GM23338 (cell line): ENCODE data around the gene FREY1. TPM values are rescaled to one million over a fixed set of nuclear protein-coding genes. Genes with fewer than 3 reads are reported as not detected.

Experiments used
- ATAC-seq: fragments of 200-7000 bp; cut with Tn5 transposase; 3 replicates; pipeline ENCODE4 v1.9.1; 2020
- DNase-seq: peaks from one replicate; pipeline ENCODE4 v3.0.0-alpha.2; 2015; ENCODE audit warnings: low spot score
- H2AFZ ChIP-seq: fragments of 200-600 bp; sonication (generic); 2 replicates; pipeline ENCODE4 v1.8.0; 2016; ENCODE audit warnings: antibody characterized with exemption, mild to moderate bottlenecking, moderate library complexity
- H3F3A ChIP-seq: fragments of 200-600 bp; sonication (generic); replicated peaks from 2 replicates; pipeline ENCODE4 v1.8.0; 2017; ENCODE audit warnings: antibody characterized with exemption, mixed run types, low read depth
- H3K27ac ChIP-seq: fragments of 200-600 bp; sonication (generic); 2 replicates; pipeline ENCODE4 v1.6.1; 2016; ENCODE audit warnings: low read depth
- H3K27me3 ChIP-seq: fragments of 200-600 bp; sonication (generic); 2 replicates; pipeline ENCODE4 v1.8.0; 2016; ENCODE audit warnings: mild to moderate bottlenecking, mixed run types, moderate library complexity; ENCODE audit not compliant: insufficient read depth
- H3K36me3 ChIP-seq: fragments of 200-600 bp; sonication (generic); 2 replicates; pipeline ENCODE4 v1.8.0; 2016; ENCODE audit warnings: mild to moderate bottlenecking; ENCODE audit not compliant: insufficient read depth
- H3K4me1 ChIP-seq: fragments of 200-600 bp; sonication (generic); 2 replicates; pipeline ENCODE4 v1.8.0; 2016; ENCODE audit warnings: mild to moderate bottlenecking, moderate library complexity; ENCODE audit not compliant: insufficient read depth
- H3K4me2 ChIP-seq: fragments of 200-600 bp; sonication (generic); 2 replicates; pipeline ENCODE4 v1.7.1; 2017; ENCODE audit warnings: mixed run types
- H3K4me3 ChIP-seq: fragments of 200-600 bp; sonication (generic); 2 replicates; pipeline ENCODE4 v1.6.1; 2016; ENCODE audit warnings: mixed run types
- H3K79me2 ChIP-seq: fragments of 200-600 bp; sonication (generic); replicated peaks from 2 replicates; pipeline ENCODE4 v1.8.0; 2017; ENCODE audit warnings: mild to moderate bottlenecking; ENCODE audit not compliant: insufficient read depth
- H3K9me2 ChIP-seq: fragments of 200-600 bp; sonication (generic); 2 replicates; pipeline ENCODE4 v1.8.0; 2017; ENCODE audit not compliant: insufficient read depth
- H4K20me1 ChIP-seq: fragments of 200-600 bp; sonication (generic); replicated peaks from 2 replicates; pipeline ENCODE4 v1.8.0; 2017; ENCODE audit warnings: mild to moderate bottlenecking; ENCODE audit not compliant: insufficient read depth
- H3K27ac Mint-ChIP-seq: 2 replicates; pipeline ENCODE4 v1.8.0; 2020; ENCODE audit warnings: inconsistent platforms, mild to moderate bottlenecking, moderate library complexity, mixed read lengths
- H3K27me3 Mint-ChIP-seq: 3 replicates; pipeline ENCODE4 v1.8.0; 2022; ENCODE audit warnings: low read depth, mild to moderate bottlenecking, moderate library complexity, mixed read lengths, inconsistent platforms; ENCODE audit not compliant: insufficient read depth, poor library complexity
- H3K36me3 Mint-ChIP-seq: 3 replicates; pipeline ENCODE4 v1.8.0; 2021; ENCODE audit warnings: low read depth, mild to moderate bottlenecking, inconsistent platforms, moderate library complexity, mixed read lengths
- H3K4me1 Mint-ChIP-seq: 3 replicates; pipeline ENCODE4 v1.8.0; 2020; ENCODE audit warnings: mild to moderate bottlenecking, inconsistent platforms, mixed read lengths
- H3K4me3 Mint-ChIP-seq: 3 replicates; pipeline ENCODE4 v1.8.0; 2021; ENCODE audit warnings: moderate library complexity, mild to moderate bottlenecking, inconsistent platforms, mixed read lengths
- H3K9me3 Mint-ChIP-seq: 3 replicates; pipeline ENCODE4 v1.8.0; 2020; ENCODE audit warnings: moderate library complexity, mild to moderate bottlenecking, inconsistent platforms, mixed read lengths
- CREB1 ChIP-seq: fragments of 250-450 bp; sonication (Bioruptor Pico); IDR thresholded peaks from 2 replicates; pipeline ENCODE4 v1.5.0; 2020; ENCODE audit warnings: low read depth, mild to moderate bottlenecking, moderate library complexity
- EZH2 ChIP-seq: fragments of 200-600 bp; sonication (generic); IDR thresholded peaks from one replicate; pipeline ENCODE4 v1.8.0; 2017; ENCODE audit warnings: antibody characterized with exemption, mild to moderate bottlenecking, low read depth; ENCODE audit not compliant: unreplicated experiment
- EZH2phosphoT487 ChIP-seq: fragments of 200-600 bp; sonication (generic); IDR thresholded peaks from one replicate; pipeline ENCODE4 v1.8.1; 2018; ENCODE audit warnings: antibody characterized with exemption; ENCODE audit not compliant: unreplicated experiment
- JUNB ChIP-seq: IDR thresholded peaks from one replicate; pipeline ENCODE4 v1.6.1; 2016; ENCODE audit warnings: antibody characterized with exemption; ENCODE audit not compliant: unreplicated experiment
- NANOG ChIP-seq: IDR thresholded peaks from 2 replicates; pipeline ENCODE4 v1.6.1; 2016; ENCODE audit warnings: antibody characterized with exemption, borderline replicate concordance
- POLR2AphosphoS5 ChIP-seq: IDR thresholded peaks from 2 replicates; pipeline ENCODE4 v1.6.1; 2016; ENCODE audit warnings: antibody characterized with exemption, low read depth
- STAT1 ChIP-seq: IDR thresholded peaks from one replicate; pipeline ENCODE4 v1.6.1; 2016; ENCODE audit warnings: antibody characterized with exemption; ENCODE audit not compliant: unreplicated experiment
- ZNF114 ChIP-seq: fragments of 250-450 bp; sonication (Bioruptor Pico); IDR thresholded peaks from 2 replicates; pipeline ENCODE4 v1.5.0; 2020; ENCODE audit warnings: mild to moderate bottlenecking, moderate library complexity
- ZNF331 ChIP-seq: fragments of 250-450 bp; sonication (Bioruptor Pico); IDR thresholded peaks from 2 replicates; pipeline ENCODE4 v1.5.0; 2020; ENCODE audit warnings: low read depth, mild to moderate bottlenecking, moderate library complexity
- polyA plus RNA-seq: library from polyadenylated mRNA; unstranded; fragments of >200 nt; fragmentation: Nextera tagmentation; extraction: Ambion mirVana; gene quantifications from 2 replicates; pipeline ENCODE4 v1.2.1, GENCODE V29; 2016
- total RNA-seq: library from RNA; depleted of rRNA; stranded (reverse); fragments of >200 nt; shearing (Covaris generic); gene quantifications from 2 replicates; pipeline ENCODE4 v1.2.3, GENCODE V29; 2014
- TF ChIP-seq, protein P1 (sequence below), 2 experiments: fragments of 200-600 bp in 1 of 2; sonication (generic) in 1 of 2; conservative IDR thresholded peaks; 2 replicates each; pipeline versions ENCODE4 v1.5.1 to v1.6.1; 2016 to 2017; ENCODE audit warnings: antibody characterized with exemption in 2 of 2, low read depth in 2 of 2, mild to moderate bottlenecking in 2 of 2, moderate library complexity in 1 of 2
- TF ChIP-seq, protein P2 (sequence below): IDR thresholded peaks from 2 replicates; pipeline ENCODE4 v1.6.1; 2016; ENCODE audit warnings: antibody characterized with exemption
- TF ChIP-seq, protein P3 (sequence below): fragments of 250-450 bp; sonication (Bioruptor Pico); IDR thresholded peaks from 2 replicates; pipeline ENCODE4 v1.5.0; 2020; ENCODE audit warnings: mild to moderate bottlenecking, moderate library complexity
- TF ChIP-seq, protein P4 (sequence below): IDR thresholded peaks from one replicate; pipeline ENCODE4 v1.6.1; 2018; ENCODE audit warnings: antibody characterized with exemption; ENCODE audit not compliant: unreplicated experiment

Gene FREY1
- total and polyA plus RNA-seq, 2 experiments from 2014 or later, result 1.1 TPM; not detected in 1

DNA sequence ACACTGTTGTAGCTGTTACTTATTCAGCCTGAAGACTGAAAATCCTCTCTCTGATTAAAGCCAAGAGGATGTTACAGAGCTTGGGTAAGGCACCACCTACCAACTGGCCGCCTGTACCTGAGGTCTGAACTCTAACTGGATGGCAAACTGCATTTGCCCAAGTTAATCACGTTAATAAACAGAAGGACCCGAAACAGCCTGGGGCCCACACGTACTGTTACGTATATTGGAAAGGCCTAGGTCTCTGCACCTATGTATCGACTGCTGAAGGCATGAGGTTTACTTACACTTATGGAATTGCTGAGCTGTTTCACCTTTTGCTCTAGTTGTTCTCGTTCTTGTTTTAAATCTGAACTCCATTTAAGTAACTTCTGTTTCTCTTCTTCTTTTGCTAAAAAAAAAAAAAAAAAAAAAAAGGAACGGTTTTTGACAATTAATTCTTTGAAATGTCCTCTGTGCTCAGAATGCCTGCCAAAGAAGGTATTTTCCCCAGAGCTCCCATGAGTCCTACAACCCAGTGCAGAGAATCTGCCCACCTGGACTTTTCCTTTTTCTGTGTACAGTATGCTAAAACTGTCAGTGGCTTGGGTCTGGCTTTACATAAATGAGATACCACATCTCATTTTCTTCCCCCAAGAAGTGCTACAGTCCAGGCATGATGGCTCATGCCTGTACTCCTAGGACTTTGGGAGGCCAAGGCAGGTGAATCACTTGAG, 28.4 kb upstream of the FREY1 start:
- ATAC-seq (no peak), DNase-seq (no peak)
- H3K4me2 ChIP-seq, result no peak overlapping the region
- no peaks in the 10 kb centered on the region for H3K27me3 ChIP-seq
- Mint-ChIP-seq H3K4me3 (no peak overlapping the region), H3K4me1 (peaks cover 21% of the 10 kb centered on the region), H3K27me3 (peaks cover 7% of the 10 kb centered on the region), H3K9me3 (no peaks in the 10 kb centered on the region), H3K27ac (no peak overlapping the region), H3K36me3 (peaks cover 18% of the 10 kb centered on the region)
- no peak overlapping the region for H3K4me3 ChIP-seq
- H4K20me1 ChIP-seq, result peaks cover 4% of the 10 kb centered on the region
- H3K27ac ChIP-seq, result peak overlapping the region; percentile 55; the same call in 1 of the 2 replicates
- 0 out of 2 replicates have a peak, but pooled peaks cover 2% of the 10 kb centered on the region for H3K79me2 ChIP-seq
- H3K4me1 ChIP-seq, result no peaks in the 10 kb centered on the region; the same call in 1 of the 2 replicates
- no peak overlapping the region for H2AFZ ChIP-seq
- no peaks in the 10 kb centered on the region for H3K9me2 ChIP-seq
- no peak for TF ChIP-seq JUNB
- TF ChIP-seq, protein P1, sequence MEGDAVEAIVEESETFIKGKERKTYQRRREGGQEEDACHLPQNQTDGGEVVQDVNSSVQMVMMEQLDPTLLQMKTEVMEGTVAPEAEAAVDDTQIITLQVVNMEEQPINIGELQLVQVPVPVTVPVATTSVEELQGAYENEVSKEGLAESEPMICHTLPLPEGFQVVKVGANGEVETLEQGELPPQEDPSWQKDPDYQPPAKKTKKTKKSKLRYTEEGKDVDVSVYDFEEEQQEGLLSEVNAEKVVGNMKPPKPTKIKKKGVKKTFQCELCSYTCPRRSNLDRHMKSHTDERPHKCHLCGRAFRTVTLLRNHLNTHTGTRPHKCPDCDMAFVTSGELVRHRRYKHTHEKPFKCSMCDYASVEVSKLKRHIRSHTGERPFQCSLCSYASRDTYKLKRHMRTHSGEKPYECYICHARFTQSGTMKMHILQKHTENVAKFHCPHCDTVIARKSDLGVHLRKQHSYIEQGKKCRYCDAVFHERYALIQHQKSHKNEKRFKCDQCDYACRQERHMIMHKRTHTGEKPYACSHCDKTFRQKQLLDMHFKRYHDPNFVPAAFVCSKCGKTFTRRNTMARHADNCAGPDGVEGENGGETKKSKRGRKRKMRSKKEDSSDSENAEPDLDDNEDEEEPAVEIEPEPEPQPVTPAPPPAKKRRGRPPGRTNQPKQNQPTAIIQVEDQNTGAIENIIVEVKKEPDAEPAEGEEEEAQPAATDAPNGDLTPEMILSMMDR (conservative IDR thresholded peaks at IDR 0.05; ENCODE audit: low read depth in 2 of 2), result no peak
- TF ChIP-seq STAT1, result no peak
- TF ChIP-seq ZNF331 (CRISPR knock-in tag), result no peak
- TF ChIP-seq, protein P2, sequence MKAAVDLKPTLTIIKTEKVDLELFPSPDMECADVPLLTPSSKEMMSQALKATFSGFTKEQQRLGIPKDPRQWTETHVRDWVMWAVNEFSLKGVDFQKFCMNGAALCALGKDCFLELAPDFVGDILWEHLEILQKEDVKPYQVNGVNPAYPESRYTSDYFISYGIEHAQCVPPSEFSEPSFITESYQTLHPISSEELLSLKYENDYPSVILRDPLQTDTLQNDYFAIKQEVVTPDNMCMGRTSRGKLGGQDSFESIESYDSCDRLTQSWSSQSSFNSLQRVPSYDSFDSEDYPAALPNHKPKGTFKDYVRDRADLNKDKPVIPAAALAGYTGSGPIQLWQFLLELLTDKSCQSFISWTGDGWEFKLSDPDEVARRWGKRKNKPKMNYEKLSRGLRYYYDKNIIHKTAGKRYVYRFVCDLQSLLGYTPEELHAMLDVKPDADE, result no peak
- no peak for TF ChIP-seq NANOG
- TF ChIP-seq, protein P3, sequence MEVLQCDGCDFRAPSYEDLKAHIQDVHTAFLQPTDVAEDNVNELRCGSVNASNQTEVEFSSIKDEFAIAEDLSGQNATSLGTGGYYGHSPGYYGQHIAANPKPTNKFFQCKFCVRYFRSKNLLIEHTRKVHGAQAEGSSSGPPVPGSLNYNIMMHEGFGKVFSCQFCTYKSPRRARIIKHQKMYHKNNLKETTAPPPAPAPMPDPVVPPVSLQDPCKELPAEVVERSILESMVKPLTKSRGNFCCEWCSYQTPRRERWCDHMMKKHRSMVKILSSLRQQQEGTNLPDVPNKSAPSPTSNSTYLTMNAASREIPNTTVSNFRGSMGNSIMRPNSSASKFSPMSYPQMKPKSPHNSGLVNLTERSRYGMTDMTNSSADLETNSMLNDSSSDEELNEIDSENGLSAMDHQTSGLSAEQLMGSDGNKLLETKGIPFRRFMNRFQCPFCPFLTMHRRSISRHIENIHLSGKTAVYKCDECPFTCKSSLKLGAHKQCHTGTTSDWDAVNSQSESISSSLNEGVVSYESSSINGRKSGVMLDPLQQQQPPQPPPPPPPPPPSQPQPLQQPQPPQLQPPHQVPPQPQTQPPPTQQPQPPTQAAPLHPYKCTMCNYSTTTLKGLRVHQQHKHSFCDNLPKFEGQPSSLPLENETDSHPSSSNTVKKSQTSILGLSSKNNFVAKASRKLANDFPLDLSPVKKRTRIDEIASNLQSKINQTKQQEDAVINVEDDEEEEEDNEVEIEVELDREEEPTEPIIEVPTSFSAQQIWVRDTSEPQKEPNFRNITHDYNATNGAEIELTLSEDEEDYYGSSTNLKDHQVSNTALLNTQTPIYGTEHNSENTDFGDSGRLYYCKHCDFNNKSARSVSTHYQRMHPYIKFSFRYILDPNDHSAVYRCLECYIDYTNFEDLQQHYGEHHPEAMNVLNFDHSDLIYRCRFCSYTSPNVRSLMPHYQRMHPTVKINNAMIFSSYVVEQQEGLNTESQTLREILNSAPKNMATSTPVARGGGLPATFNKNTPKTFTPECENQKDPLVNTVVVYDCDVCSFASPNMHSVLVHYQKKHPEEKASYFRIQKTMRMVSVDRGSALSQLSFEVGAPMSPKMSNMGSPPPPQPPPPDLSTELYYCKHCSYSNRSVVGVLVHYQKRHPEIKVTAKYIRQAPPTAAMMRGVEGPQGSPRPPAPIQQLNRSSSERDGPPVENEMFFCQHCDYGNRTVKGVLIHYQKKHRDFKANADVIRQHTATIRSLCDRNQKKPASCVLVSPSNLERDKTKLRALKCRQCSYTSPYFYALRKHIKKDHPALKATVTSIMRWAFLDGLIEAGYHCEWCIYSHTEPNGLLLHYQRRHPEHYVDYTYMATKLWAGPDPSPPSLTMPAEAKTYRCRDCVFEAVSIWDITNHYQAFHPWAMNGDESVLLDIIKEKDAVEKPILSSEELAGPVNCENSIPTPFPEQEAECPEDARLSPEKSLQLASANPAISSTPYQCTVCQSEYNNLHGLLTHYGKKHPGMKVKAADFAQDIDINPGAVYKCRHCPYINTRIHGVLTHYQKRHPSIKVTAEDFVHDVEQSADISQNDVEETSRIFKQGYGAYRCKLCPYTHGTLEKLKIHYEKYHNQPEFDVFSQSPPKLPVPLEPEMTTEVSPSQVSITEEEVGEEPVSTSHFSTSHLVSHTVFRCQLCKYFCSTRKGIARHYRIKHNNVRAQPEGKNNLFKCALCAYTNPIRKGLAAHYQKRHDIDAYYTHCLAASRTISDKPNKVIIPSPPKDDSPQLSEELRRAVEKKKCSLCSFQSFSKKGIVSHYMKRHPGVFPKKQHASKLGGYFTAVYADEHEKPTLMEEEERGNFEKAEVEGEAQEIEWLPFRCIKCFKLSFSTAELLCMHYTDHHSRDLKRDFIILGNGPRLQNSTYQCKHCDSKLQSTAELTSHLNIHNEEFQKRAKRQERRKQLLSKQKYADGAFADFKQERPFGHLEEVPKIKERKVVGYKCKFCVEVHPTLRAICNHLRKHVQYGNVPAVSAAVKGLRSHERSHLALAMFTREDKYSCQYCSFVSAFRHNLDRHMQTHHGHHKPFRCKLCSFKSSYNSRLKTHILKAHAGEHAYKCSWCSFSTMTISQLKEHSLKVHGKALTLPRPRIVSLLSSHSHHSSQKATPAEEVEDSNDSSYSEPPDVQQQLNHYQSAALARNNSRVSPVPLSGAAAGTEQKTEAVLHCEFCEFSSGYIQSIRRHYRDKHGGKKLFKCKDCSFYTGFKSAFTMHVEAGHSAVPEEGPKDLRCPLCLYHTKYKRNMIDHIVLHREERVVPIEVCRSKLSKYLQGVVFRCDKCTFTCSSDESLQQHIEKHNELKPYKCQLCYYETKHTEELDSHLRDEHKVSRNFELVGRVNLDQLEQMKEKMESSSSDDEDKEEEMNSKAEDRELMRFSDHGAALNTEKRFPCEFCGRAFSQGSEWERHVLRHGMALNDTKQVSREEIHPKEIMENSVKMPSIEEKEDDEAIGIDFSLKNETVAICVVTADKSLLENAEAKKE, result no peak
- no peak for TF ChIP-seq EZH2
- no peak for TF ChIP-seq ZNF114 (CRISPR knock-in tag)
- TF ChIP-seq CREB1 (CRISPR knock-in tag), result no peak
- TF ChIP-seq, protein P4, sequence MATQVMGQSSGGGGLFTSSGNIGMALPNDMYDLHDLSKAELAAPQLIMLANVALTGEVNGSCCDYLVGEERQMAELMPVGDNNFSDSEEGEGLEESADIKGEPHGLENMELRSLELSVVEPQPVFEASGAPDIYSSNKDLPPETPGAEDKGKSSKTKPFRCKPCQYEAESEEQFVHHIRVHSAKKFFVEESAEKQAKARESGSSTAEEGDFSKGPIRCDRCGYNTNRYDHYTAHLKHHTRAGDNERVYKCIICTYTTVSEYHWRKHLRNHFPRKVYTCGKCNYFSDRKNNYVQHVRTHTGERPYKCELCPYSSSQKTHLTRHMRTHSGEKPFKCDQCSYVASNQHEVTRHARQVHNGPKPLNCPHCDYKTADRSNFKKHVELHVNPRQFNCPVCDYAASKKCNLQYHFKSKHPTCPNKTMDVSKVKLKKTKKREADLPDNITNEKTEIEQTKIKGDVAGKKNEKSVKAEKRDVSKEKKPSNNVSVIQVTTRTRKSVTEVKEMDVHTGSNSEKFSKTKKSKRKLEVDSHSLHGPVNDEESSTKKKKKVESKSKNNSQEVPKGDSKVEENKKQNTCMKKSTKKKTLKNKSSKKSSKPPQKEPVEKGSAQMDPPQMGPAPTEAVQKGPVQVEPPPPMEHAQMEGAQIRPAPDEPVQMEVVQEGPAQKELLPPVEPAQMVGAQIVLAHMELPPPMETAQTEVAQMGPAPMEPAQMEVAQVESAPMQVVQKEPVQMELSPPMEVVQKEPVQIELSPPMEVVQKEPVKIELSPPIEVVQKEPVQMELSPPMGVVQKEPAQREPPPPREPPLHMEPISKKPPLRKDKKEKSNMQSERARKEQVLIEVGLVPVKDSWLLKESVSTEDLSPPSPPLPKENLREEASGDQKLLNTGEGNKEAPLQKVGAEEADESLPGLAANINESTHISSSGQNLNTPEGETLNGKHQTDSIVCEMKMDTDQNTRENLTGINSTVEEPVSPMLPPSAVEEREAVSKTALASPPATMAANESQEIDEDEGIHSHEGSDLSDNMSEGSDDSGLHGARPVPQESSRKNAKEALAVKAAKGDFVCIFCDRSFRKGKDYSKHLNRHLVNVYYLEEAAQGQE, result no peak
- no peak for TF ChIP-seq EZH2phosphoT487
- TF ChIP-seq POLR2AphosphoS5, result no peak
- H3F3A ChIP-seq, result 0 out of 2 replicates have a peak, but pooled peaks cover 3% of the 10 kb centered on the region
- H3K36me3 ChIP-seq, result peaks cover 11% of the 10 kb centered on the region; the same call in 1 of the 2 replicates
